GM12891 (cell line): ENCODE measurements around the gene SREBF2.
A peak's percentile ranks its signal among the peaks of the same experiment; 100 is the strongest.

Experiments used
- POLR2A ChIP-seq: IDR thresholded peaks from 2 replicates; pipeline ENCODE4 v1.6.1; 2011; ENCODE audit warnings: low read depth, low read length, control low read depth
- POLR2AphosphoS5 ChIP-seq: IDR thresholded peaks from 2 replicates; pipeline ENCODE4 v1.6.1; 2011; ENCODE audit warnings: low read depth, low read length, control low read depth
- POU2F2 ChIP-seq: IDR thresholded peaks from 2 replicates; pipeline ENCODE4 v1.6.1; 2011; ENCODE audit warnings: low read depth, mild to moderate bottlenecking, control low read depth, low read length, moderate library complexity
- SPI1 ChIP-seq: IDR thresholded peaks from 2 replicates; pipeline ENCODE4 v1.6.1; 2011; ENCODE audit warnings: low read depth, low read length, control low read depth
- TAF1 ChIP-seq: IDR thresholded peaks from 2 replicates; pipeline ENCODE4 v1.6.1; 2011; ENCODE audit warnings: low read depth, low read length, control low read depth

DNA sequence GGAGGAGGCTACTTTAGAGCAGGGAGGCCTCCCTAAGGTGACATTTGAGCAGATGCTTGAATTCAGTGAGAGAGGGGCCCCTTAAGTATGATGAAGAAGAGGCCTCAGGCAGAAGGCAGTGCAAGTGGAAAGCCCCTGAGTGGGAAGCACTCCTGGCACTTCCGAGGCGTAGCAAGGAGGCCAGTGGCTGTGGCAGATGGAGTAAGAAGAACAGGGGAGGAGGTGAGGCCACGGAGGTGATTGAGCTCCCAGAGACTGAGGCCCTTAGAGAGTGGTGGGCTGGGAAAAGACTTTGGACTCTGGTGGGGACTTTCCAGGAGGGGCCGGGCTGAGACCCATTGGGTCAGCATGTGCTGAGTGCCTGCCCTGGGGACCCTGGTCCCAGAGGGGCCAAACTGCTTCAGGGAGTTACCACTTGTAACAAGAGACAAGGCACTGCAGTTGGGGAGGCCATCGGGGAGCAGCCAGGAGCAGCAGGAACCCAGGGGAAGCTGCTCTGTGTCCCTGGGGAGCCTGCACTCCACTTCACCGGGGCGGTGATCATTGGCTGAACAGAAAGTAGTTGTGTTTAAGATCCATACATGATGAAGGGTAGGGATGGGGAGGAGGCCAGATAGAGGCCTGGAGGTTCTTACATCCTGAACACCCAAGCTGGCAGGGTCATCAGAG, 116.5 kb downstream of the SREBF2 start:
- TF ChIP-seq POLR2A: peak; percentile 39; the same call in 1 of the 2 replicates
- 0 out of 2 replicates have a peak, but pooled peaks have one; percentile 42 for TF ChIP-seq POLR2AphosphoS5
- 0 out of 2 replicates have a peak, but pooled peaks have one; percentile 31 for TF ChIP-seq POU2F2
- no peak for TF ChIP-seq SPI1
- peak; percentile 51; the same call in 1 of the 2 replicates for TF ChIP-seq TAF1
